ENCODE data around the gene RPL36.
A peak's percentile ranks its signal among the peaks of the same experiment; 100 is the strongest.

Gene RPL36

DNA sequence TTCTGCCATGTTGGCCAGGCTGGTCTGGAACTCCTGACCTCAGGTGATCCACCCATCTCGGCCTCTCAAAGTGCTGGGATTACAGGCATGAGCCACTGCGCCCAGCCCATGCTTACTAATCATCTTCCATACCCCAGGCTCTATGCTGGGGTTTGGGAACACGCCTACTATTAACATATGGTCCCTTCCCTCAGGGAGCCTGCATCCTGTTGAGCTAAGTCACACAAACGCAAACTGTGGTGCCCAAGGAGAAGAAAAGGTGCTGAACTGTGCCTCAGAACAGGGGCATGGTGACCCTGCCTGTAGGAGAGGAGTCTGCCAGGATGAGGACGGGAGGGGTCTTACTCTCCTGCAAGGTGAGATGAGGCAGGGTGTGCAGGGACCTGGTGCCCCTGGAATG, 15.4 kb upstream of the RPL36 start:
- no peak overlapping the region for H3K27ac ChIP-seq
- TF ChIP-seq, protein P1, sequence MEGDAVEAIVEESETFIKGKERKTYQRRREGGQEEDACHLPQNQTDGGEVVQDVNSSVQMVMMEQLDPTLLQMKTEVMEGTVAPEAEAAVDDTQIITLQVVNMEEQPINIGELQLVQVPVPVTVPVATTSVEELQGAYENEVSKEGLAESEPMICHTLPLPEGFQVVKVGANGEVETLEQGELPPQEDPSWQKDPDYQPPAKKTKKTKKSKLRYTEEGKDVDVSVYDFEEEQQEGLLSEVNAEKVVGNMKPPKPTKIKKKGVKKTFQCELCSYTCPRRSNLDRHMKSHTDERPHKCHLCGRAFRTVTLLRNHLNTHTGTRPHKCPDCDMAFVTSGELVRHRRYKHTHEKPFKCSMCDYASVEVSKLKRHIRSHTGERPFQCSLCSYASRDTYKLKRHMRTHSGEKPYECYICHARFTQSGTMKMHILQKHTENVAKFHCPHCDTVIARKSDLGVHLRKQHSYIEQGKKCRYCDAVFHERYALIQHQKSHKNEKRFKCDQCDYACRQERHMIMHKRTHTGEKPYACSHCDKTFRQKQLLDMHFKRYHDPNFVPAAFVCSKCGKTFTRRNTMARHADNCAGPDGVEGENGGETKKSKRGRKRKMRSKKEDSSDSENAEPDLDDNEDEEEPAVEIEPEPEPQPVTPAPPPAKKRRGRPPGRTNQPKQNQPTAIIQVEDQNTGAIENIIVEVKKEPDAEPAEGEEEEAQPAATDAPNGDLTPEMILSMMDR (conservative IDR thresholded peaks at IDR 0.05) = no peak

DNA sequence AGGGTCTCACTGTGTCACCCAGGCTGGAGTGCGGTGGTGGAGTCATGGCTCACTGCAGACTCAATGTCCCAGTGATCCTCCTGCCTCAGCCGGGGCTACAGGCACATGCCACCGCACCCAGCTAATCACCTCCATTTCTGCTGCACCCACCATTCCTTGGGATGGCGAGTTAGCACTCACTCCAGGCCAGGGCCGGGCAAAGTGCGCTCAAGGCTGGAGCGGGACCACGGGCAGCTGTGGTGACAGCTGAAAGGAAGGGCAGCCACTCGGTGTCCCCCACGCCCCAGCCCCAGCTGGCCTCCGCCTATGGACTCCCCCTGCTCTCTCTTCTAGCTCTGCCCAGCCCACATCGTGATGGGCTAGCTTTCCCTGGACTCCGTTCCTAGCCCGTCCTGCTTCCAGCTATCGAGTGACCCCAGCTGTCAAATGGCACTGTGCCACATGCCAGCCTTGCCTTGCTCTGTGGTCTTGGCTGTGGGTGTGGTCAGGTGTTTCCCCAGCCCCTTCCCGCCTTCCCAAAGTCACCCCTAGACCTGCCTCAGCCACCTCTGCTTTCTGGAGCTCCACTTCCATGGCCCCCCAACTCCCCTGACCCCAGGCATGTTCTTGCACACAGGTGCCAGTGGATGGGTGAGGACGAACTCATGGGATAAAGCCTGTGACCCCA, 13.9 kb upstream of the RPL36 start:
- TF ChIP-seq, protein P1 (conservative IDR thresholded peaks at IDR 0.05) = no peak

GRCh38 chr19:5676772-5677105, 13.4 kb upstream of the RPL36 start:
- TF ChIP-seq, protein P1 (conservative IDR thresholded peaks at IDR 0.05) = no peak
- H3K27ac ChIP-seq = no peak overlapping the region

More for the DNA sequence above, 13.9 kb upstream of the RPL36 start:
- no peak overlapping the region for H3K27ac ChIP-seq

- TF ChIP-seq, protein P1 (conservative IDR thresholded peaks at IDR 0.05) = no peak
- H3K27ac ChIP-seq = no peak overlapping the region
Observed at GRCh38 chr19:5677136-5677535, 13.0 kb upstream of the RPL36 start.

DNA sequence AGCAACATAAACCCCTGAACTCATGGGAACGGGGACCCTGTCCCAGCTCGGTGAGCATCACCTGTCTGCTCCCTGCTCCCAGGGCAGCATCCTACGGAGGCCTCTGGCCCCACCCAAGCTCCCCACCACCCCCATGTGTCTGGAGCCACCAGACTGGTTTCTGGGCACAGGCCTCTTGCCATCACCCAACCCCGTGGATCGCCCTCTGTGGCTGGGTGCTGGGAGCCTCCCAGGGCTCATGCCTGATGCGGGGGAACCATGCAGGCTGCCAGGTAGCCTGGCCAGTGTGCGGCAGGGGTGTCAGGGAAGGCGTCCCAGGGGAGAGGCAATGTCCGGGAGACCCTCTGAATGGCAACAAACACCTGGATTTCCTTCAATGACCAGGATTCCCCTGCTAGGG, 12.5 kb upstream of the RPL36 start:
- TF ChIP-seq, protein P1 (conservative IDR thresholded peaks at IDR 0.05) = no peak
- no peak overlapping the region for H3K27ac ChIP-seq

GRCh38 chr19:5678071-5678718, 11.9 kb upstream of the RPL36 start:
- TF ChIP-seq, protein P1 (conservative IDR thresholded peaks at IDR 0.05) = no peak
- no peak overlapping the region for H3K27ac ChIP-seq

- peak overlapping the region; percentile 73 for H3K27ac ChIP-seq
- TF ChIP-seq, protein P1 (conservative IDR thresholded peaks at IDR 0.05) = no peak
Observed at GRCh38 chr19:5679289-5680083, 10.6 kb upstream of the RPL36 start.

Measured in VCaP (cell line).